ENCODE data around the gene BSCL2.
A peak's percentile ranks its signal among the peaks of the same experiment; 100 is the strongest.
"Not testable (repeated sequence)": the region's sequence is repeated elsewhere in the genome, so short reads cannot be mapped to it uniquely, and the experiment has no call there.

The BSCL2 gene

GRCh38 chr11:62716816-62717215 is 9.6 kb upstream of the BSCL2 start:
- no peak for DNase-seq

GRCh38 chr11:62716206-62716605 is 9.0 kb upstream of the BSCL2 start:
- DNase-seq: no peak

GRCh38 chr11:62715150-62716130 is 8.2 kb upstream of the BSCL2 start:
- no peak for DNase-seq

- no peak for DNase-seq
Observed at GRCh38 chr11:62713343-62713742, 6.1 kb upstream of the BSCL2 start.

- DNase-seq: no peak
Observed at GRCh38 chr11:62712861-62713260, 5.6 kb upstream of the BSCL2 start.

- no peak for DNase-seq
Observed at GRCh38 chr11:62712276-62712812, 5.1 kb upstream of the BSCL2 start.

GRCh38 chr11:62710001-62710345 is 2.7 kb upstream of the BSCL2 start:
- DNase-seq: no peak

GRCh38 chr11:62709247-62710000 is 2.2 kb upstream of the BSCL2 start:
- DNase-seq: no peak

GRCh38 chr11:62708793-62709192 is 1.6 kb upstream of the BSCL2 start:
- DNase-seq: no peak

GRCh38 chr11:62708392-62708791 is 1.2 kb upstream of the BSCL2 start:
- DNase-seq: no peak

GRCh38 chr11:62706850-62707247 is 375 bp downstream of the BSCL2 start:
- no peak for DNase-seq

- peak; percentile 73 for DNase-seq
Observed at GRCh38 chr11:62705880-62706849, 1.1 kb downstream of the BSCL2 start.

GRCh38 chr11:62705413-62705812 is 1.8 kb downstream of the BSCL2 start:
- no peak for DNase-seq

- DNase-seq: not testable (repeated sequence)
Observed at GRCh38 chr11:62703921-62704320, 3.3 kb downstream of the BSCL2 start.

- no peak for DNase-seq
Observed at GRCh38 chr11:62702246-62702645, 5.0 kb downstream of the BSCL2 start.

- peak; percentile 8 for DNase-seq
Observed at GRCh38 chr11:62694455-62695167, 12.6 kb downstream of the BSCL2 start.

- not testable (repeated sequence) for DNase-seq
Observed at GRCh38 chr11:62693624-62694023, 13.6 kb downstream of the BSCL2 start.

- no peak for DNase-seq
Observed at GRCh38 chr11:62689421-62690183, 17.6 kb downstream of the BSCL2 start, which contains the start of gene LRRN4CL. TSS of gene LRRN4CL (minus strand) at chr11:62689530. CDS start at chr11:62688508, 1,022 bp downstream.

GRCh38 chr11:62688491-62688890 is 18.7 kb downstream of the BSCL2 start:
- DNase-seq: no peak

GRCh38 chr11:62687508-62688396 is 19.5 kb downstream of the BSCL2 start:
- no peak for DNase-seq
